H1 (cell line): ENCODE results near the gene SMTN. TPM values are rescaled to one million over a fixed set of nuclear protein-coding genes. Genes with fewer than 3 reads are reported as not detected.

Experiments
- BRCA1 ChIP-seq: IDR thresholded peaks from 2 replicates; pipeline ENCODE4 v1.6.1; 2012; ENCODE audit warnings: low read depth, low read length, improper control_type of control experiment
- CBX5 ChIP-seq: fragments of 300-800, 300-1000 bp; sonication (generic); IDR thresholded peaks from 2 replicates; pipeline ENCODE4 v1.7.1; 2016; ENCODE audit warnings: antibody characterized with exemption, low read length, low read depth
- CHD1 ChIP-seq: IDR thresholded peaks from 2 replicates; pipeline ENCODE4 v1.6.1; 2012; ENCODE audit warnings: low read depth, low read length, improper control_type of control experiment
- FOSL1 ChIP-seq: IDR thresholded peaks from 2 replicates; pipeline ENCODE4 v1.6.1; 2011; ENCODE audit warnings: mild to moderate bottlenecking, low read depth, low read length, moderate library complexity; ENCODE audit not compliant: insufficient read depth
- GTF2F1 ChIP-seq: IDR thresholded peaks from 2 replicates; pipeline ENCODE4 v1.6.1; 2012; ENCODE audit warnings: low read depth, low read length, improper control_type of control experiment, borderline replicate concordance
- HDAC2 ChIP-seq, 2 experiments: fragments of 300-600 bp in 1 of 2; sonication (generic) in 1 of 2; IDR thresholded peaks; 2 replicates each; pipeline ENCODE4 v1.6.1; 2011 to 2012; ENCODE audit warnings: low read depth in 2 of 2, low read length in 2 of 2, mild to moderate bottlenecking in 2 of 2, moderate library complexity in 2 of 2, borderline replicate concordance in 1 of 2, inconsistent platforms in 1 of 2
- JUN ChIP-seq: IDR thresholded peaks from 2 replicates; pipeline ENCODE4 v1.6.1; 2011; ENCODE audit warnings: low read depth, mild to moderate bottlenecking, improper control_type of control experiment, low read length
- KDM1A ChIP-seq: fragments of 200-600, 300-600 bp; sonication (generic); IDR thresholded peaks from 2 replicates; pipeline ENCODE4 v1.7.1; 2016; ENCODE audit warnings: mild to moderate bottlenecking, low read length, borderline replicate concordance
- MAFK ChIP-seq: IDR thresholded peaks from 2 replicates; pipeline ENCODE4 v1.6.1; 2012; ENCODE audit warnings: low read depth, mild to moderate bottlenecking, improper control_type of control experiment, low read length
- POLR2A ChIP-seq, 2 experiments: IDR thresholded peaks; 1 replicate in 1 of 2; 2 replicates in 1 of 2; pipeline ENCODE4 v1.6.1; 2011; ENCODE audit warnings: low read depth in 2 of 2, low read length in 2 of 2, mild to moderate bottlenecking in 2 of 2; ENCODE audit errors: control extremely low read depth in 1 of 2
- POLR2AphosphoS5 ChIP-seq: IDR thresholded peaks from 2 replicates; pipeline ENCODE4 v1.6.1; 2011; ENCODE audit warnings: low read depth, low read length
- POU5F1 ChIP-seq: IDR thresholded peaks from 2 replicates; pipeline ENCODE4 v1.6.1; 2011; ENCODE audit warnings: low read depth, mild to moderate bottlenecking, low read length, moderate library complexity
- RAD21 ChIP-seq, 2 experiments: IDR thresholded peaks in 1 of 2; conservative IDR thresholded peaks in 1 of 2; 2 replicates each; pipeline ENCODE4 v1.6.1; 2011; ENCODE audit warnings: low read depth in 2 of 2, low read length in 2 of 2, improper control_type of control experiment in 1 of 2, inconsistent platforms in 1 of 2, mild to moderate bottlenecking in 1 of 2, moderate library complexity in 1 of 2
- RBBP5 ChIP-seq: IDR thresholded peaks from 2 replicates; pipeline ENCODE4 v1.7.1; 2012; ENCODE audit warnings: low read depth, mild to moderate bottlenecking, inconsistent platforms, low read length, moderate library complexity, borderline replicate concordance
- RXRA ChIP-seq: IDR thresholded peaks from 2 replicates; pipeline ENCODE4 v1.6.1; 2011; ENCODE audit warnings: low read depth, mild to moderate bottlenecking, low read length, moderate library complexity; ENCODE audit not compliant: insufficient read depth
- SIRT6 ChIP-seq: IDR thresholded peaks from one replicate; pipeline ENCODE4 v1.7.1; 2012; ENCODE audit warnings: low read length, inconsistent platforms
- SIX5 ChIP-seq: IDR thresholded peaks from 2 replicates; pipeline ENCODE4 v1.6.1; 2011; ENCODE audit warnings: mild to moderate bottlenecking, low read depth, low read length
- SP1 ChIP-seq: IDR thresholded peaks from 2 replicates; pipeline ENCODE4 v1.6.1; 2011; ENCODE audit warnings: low read depth, low read length
- TBP ChIP-seq: IDR thresholded peaks from 2 replicates; pipeline ENCODE4 v1.6.1; 2011; ENCODE audit warnings: low read depth, low read length, improper control_type of control experiment
- polyA plus RNA-seq, 7 experiments: library from polyadenylated mRNA; depleted of rRNA in 3 of 7; stranded (reverse) in 5 of 7; unstranded in 2 of 7; fragments of >200 nt in 5 of 7; fragments of 200-250 nt in 2 of 7; gene quantifications; 1 replicate in 5 of 7; 2 replicates in 1 of 7; 4 replicates in 1 of 7; pipeline versions ENCODE4 v1.2.1 to v1.2.3, GENCODE V29; 2011 to 2013; ENCODE audit warnings: missing spikeins in 2 of 7, mixed read lengths in 2 of 7
- total RNA-seq: library from RNA; stranded (reverse); fragmentation: NEBNext Ultra II Directional; extraction: Animal tissue kit (Norgen Biotek cat#: 25700); gene quantifications from 2 replicates; pipeline ENCODE4 v1.2.1, GENCODE V29; 2021
- TF ChIP-seq, protein P1 (sequence below): IDR thresholded peaks from 2 replicates; pipeline ENCODE4 v1.6.1; 2011; ENCODE audit warnings: low read depth, mild to moderate bottlenecking, low read length; ENCODE audit not compliant: insufficient read depth
- TF ChIP-seq, protein P2 (sequence below), 3 experiments: IDR thresholded peaks; 1 replicate in 2 of 3; 2 replicates in 1 of 3; pipeline versions ENCODE4 v1.5.1 to v1.6.1; 2011; ENCODE audit warnings: low read length in 3 of 3, mild to moderate bottlenecking in 3 of 3, inconsistent platforms in 2 of 3, low read depth in 1 of 3, moderate library complexity in 1 of 3; ENCODE audit not compliant: insufficient read depth in 1 of 3; ENCODE audit errors: control extremely low read depth in 1 of 3

Gene SMTN
- total and polyA plus RNA-seq, 2 of the 8 experiments (the other 6 are each of a cell fraction or from before 2014, with no cell fraction given): 12.3 to 20.8 TPM

DNA sequence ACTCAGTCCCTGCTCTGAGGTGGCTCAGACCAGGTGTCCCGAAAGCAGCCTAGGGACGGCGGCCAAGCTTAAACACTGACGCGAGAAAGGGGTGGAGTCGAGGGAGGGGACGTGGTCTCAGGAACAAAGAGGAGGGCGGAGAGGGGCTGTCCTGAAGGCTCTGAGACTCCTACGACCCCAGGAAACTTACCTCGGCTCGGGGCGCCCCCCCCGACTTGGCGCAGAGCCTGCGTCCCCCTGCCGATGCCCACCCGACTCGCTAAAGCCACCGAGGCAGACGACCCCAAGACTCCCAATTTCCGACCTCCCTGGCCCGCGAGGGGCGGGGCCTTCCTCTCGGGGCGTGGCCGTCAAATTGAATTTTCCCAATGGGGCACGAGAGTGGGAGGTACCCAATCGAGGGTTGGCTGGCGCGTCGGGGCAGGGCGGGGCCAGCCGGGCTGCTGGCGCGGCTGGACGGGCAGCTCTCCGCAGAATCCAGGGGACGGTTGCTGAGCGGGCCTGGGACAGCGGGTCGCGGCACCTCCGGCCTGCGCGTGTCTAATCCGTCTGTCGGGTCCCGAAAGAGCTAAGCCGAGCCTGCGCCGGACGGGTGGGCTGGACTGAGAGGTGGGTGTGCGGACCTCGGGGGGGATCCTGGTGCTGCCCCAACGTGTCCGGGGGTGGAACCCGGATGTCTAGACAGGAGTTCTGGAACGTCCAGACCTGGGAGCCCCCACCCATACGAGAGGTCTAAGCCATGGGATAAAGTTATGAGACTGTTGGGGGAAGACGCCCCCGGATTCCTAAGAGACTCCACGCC lies at the start of gene SMTN (continued):
- TF ChIP-seq POU5F1 (no peak), KDM1A (no peak), FOSL1 (no peak), SIX5 (no peak), POLR2A (IDR thresholded peaks at IDR 0.05; ENCODE audit: control extremely low read depth in 1 of 2, low read depth in 2 of 2, low read length in 2 of 2) (peak; percentile 76 to 88), MAFK (no peak), SP1 (peak; percentile 75; the same call in 1 of the 2 replicates), SIRT6 (no peak), BRCA1 (no peak), JUN (no peak), TBP (peak; percentile 90), RAD21 (IDR thresholded peaks at IDR 0.05 in 1 of 2, conservative IDR thresholded peaks at IDR 0.05 in 1 of 2; ENCODE audit: low read depth in 2 of 2, low read length in 2 of 2) (no peak), RBBP5 (0 out of 2 replicates have a peak, but pooled peaks have one; percentile 26), POLR2AphosphoS5 (peak; percentile 89), HDAC2 (IDR thresholded peaks at IDR 0.05; ENCODE audit: borderline replicate concordance in 1 of 2, low read depth in 2 of 2, low read length in 2 of 2) (no peak), RXRA (no peak), CBX5 (no peak), GTF2F1 (no peak), CHD1 (no peak)
- TF ChIP-seq, protein P1, sequence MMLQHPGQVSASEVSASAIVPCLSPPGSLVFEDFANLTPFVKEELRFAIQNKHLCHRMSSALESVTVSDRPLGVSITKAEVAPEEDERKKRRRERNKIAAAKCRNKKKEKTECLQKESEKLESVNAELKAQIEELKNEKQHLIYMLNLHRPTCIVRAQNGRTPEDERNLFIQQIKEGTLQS: no peak
- TF ChIP-seq, protein P2, sequence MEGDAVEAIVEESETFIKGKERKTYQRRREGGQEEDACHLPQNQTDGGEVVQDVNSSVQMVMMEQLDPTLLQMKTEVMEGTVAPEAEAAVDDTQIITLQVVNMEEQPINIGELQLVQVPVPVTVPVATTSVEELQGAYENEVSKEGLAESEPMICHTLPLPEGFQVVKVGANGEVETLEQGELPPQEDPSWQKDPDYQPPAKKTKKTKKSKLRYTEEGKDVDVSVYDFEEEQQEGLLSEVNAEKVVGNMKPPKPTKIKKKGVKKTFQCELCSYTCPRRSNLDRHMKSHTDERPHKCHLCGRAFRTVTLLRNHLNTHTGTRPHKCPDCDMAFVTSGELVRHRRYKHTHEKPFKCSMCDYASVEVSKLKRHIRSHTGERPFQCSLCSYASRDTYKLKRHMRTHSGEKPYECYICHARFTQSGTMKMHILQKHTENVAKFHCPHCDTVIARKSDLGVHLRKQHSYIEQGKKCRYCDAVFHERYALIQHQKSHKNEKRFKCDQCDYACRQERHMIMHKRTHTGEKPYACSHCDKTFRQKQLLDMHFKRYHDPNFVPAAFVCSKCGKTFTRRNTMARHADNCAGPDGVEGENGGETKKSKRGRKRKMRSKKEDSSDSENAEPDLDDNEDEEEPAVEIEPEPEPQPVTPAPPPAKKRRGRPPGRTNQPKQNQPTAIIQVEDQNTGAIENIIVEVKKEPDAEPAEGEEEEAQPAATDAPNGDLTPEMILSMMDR (IDR thresholded peaks at IDR 0.05; ENCODE audit: control extremely low read depth in 1 of 3, insufficient read depth in 1 of 3, low read depth in 1 of 3, low read length in 3 of 3): no peak
